IPS-20b (cell line): ENCODE measurements around the gene RPTOR.

Experiments used
- H3K27ac ChIP-seq: one replicate; pipeline ENCODE4 v1.5.1; 2013; ENCODE audit warnings: low read length
- H3K27me3 ChIP-seq: 2 replicates; pipeline ENCODE4 v1.6.1; 2013; ENCODE audit warnings: mild to moderate bottlenecking, low read length, inconsistent platforms; ENCODE audit not compliant: insufficient read depth
- H3K36me3 ChIP-seq: 2 replicates; pipeline ENCODE4 v1.6.1; 2013; ENCODE audit warnings: low read depth, mild to moderate bottlenecking, inconsistent platforms, low read length, moderate library complexity; ENCODE audit not compliant: insufficient read depth
- H3K4me1 ChIP-seq: 2 replicates; pipeline ENCODE4 v1.6.1; 2013; ENCODE audit warnings: mild to moderate bottlenecking, control low read depth, inconsistent platforms, low read length, moderate library complexity; ENCODE audit not compliant: insufficient read depth
- H3K4me3 ChIP-seq: 2 replicates; pipeline ENCODE4 v1.5.1; 2013; ENCODE audit warnings: mild to moderate bottlenecking, low read length, inconsistent platforms
- H3K9ac ChIP-seq: 2 replicates; pipeline ENCODE4 v1.6.1; 2013; ENCODE audit warnings: low read depth, mild to moderate bottlenecking, inconsistent platforms, low read length, moderate library complexity
- H3K9me3 ChIP-seq: 2 replicates; pipeline ENCODE4 v1.6.1; 2013; ENCODE audit warnings: mild to moderate bottlenecking, low read depth, low read length, inconsistent platforms; ENCODE audit not compliant: insufficient read depth

Gene RPTOR

GRCh38 chr17:80919331-80920311, 375.0 kb downstream of the RPTOR start:
- H3K36me3 ChIP-seq: no peaks in the 10 kb centered on the region

GRCh38 chr17:80920441-80920840, 375.8 kb downstream of the RPTOR start:
- H3K36me3 ChIP-seq: 0 out of 2 replicates have a peak, but pooled peaks cover under 1% of the 10 kb centered on the region
- H3K4me3 ChIP-seq: no peak overlapping the region
- H3K9ac ChIP-seq: no peak overlapping the region
- H3K4me1 ChIP-seq: no peaks in the 10 kb centered on the region
- 0 out of 2 replicates have a peak, but pooled peaks cover under 1% of the 10 kb centered on the region for H3K27me3 ChIP-seq
- no peaks in the 10 kb centered on the region for H3K9me3 ChIP-seq
- no peak overlapping the region for H3K27ac ChIP-seq

More at GRCh38 chr17:80919331-80920311, 375.0 kb downstream of the RPTOR start:
- no peaks in the 10 kb centered on the region for H3K4me1 ChIP-seq
- no peaks in the 10 kb centered on the region; the same call in 1 of the 2 replicates for H3K9me3 ChIP-seq
- H3K9ac ChIP-seq: no peak overlapping the region
- H3K27me3 ChIP-seq: no peaks in the 10 kb centered on the region
- no peak overlapping the region for H3K4me3 ChIP-seq
- H3K27ac ChIP-seq: no peak overlapping the region

GRCh38 chr17:80921159-80921558, 376.5 kb downstream of the RPTOR start:
- Histone ChIP-seq H3K9ac (no peak overlapping the region), H3K4me1 (no peaks in the 10 kb centered on the region), H3K9me3 (no peaks in the 10 kb centered on the region), H3K27ac (no peak overlapping the region), H3K27me3 (peaks cover 7% of the 10 kb centered on the region), H3K4me3 (no peak overlapping the region), H3K36me3 (peaks cover 3% of the 10 kb centered on the region; the same call in 1 of the 2 replicates)

- Histone ChIP-seq H3K27me3 (peaks cover 15% of the 10 kb centered on the region), H3K36me3 (peaks cover 3% of the 10 kb centered on the region; the same call in 1 of the 2 replicates), H3K9me3 (no peaks in the 10 kb centered on the region), H3K9ac (no peak overlapping the region), H3K4me1 (no peaks in the 10 kb centered on the region), H3K27ac (no peak overlapping the region), H3K4me3 (no peak overlapping the region)
Observed at GRCh38 chr17:80921741-80922579, 377.3 kb downstream of the RPTOR start.

GRCh38 chr17:80922580-80923160, 378.0 kb downstream of the RPTOR start:
- Histone ChIP-seq H3K27me3 (peaks cover 22% of the 10 kb centered on the region), H3K36me3 (peaks cover 3% of the 10 kb centered on the region; the same call in 1 of the 2 replicates), H3K27ac (no peak overlapping the region), H3K4me3 (no peak overlapping the region), H3K9me3 (no peaks in the 10 kb centered on the region), H3K4me1 (no peaks in the 10 kb centered on the region), H3K9ac (no peak overlapping the region)

GRCh38 chr17:80923211-80924110, 378.8 kb downstream of the RPTOR start:
- Histone ChIP-seq H3K4me3 (no peak overlapping the region), H3K9ac (no peak overlapping the region), H3K4me1 (no peaks in the 10 kb centered on the region), H3K36me3 (peaks cover 3% of the 10 kb centered on the region; the same call in 1 of the 2 replicates), H3K9me3 (no peaks in the 10 kb centered on the region), H3K27me3 (peaks cover 30% of the 10 kb centered on the region), H3K27ac (no peak overlapping the region)

GRCh38 chr17:80924111-80924806, 379.6 kb downstream of the RPTOR start:
- Histone ChIP-seq H3K9ac (no peak overlapping the region), H3K27me3 (peaks cover 38% of the 10 kb centered on the region)

GRCh38 chr17:80924807-80925610, 380.4 kb downstream of the RPTOR start:
- H3K27me3 ChIP-seq: peaks cover 46% of the 10 kb centered on the region
- H3K27ac ChIP-seq: no peak overlapping the region
- H3K9ac ChIP-seq: no peak overlapping the region
- H3K4me3 ChIP-seq: no peak overlapping the region
- no peaks in the 10 kb centered on the region for H3K4me1 ChIP-seq
- peaks cover 3% of the 10 kb centered on the region; the same call in 1 of the 2 replicates for H3K36me3 ChIP-seq
- H3K9me3 ChIP-seq: no peaks in the 10 kb centered on the region

More at GRCh38 chr17:80924111-80924806, 379.6 kb downstream of the RPTOR start:
- no peak overlapping the region for H3K27ac ChIP-seq
- H3K36me3 ChIP-seq: peaks cover 3% of the 10 kb centered on the region; the same call in 1 of the 2 replicates
- H3K4me3 ChIP-seq: no peak overlapping the region
- H3K9me3 ChIP-seq: no peaks in the 10 kb centered on the region
- no peaks in the 10 kb centered on the region for H3K4me1 ChIP-seq

- Histone ChIP-seq H3K27me3 (peaks cover 54% of the 10 kb centered on the region), H3K27ac (no peak overlapping the region), H3K9ac (no peak overlapping the region), H3K9me3 (no peaks in the 10 kb centered on the region), H3K4me1 (no peaks in the 10 kb centered on the region), H3K4me3 (no peak overlapping the region), H3K36me3 (peaks cover 3% of the 10 kb centered on the region; the same call in 1 of the 2 replicates)
Observed at GRCh38 chr17:80925688-80926335, 381.2 kb downstream of the RPTOR start.
